HG03097 (cell line): ENCODE results near the gene HS3ST4.
"Not testable (repeated sequence)": the region's sequence is repeated elsewhere in the genome, so short reads cannot be mapped to it uniquely, and the experiment has no call there.

Source experiments
- ATAC-seq: cut with Tn5 transposase; IDR thresholded peaks from one replicate; pipeline ENCODE4 v1.9.1; 2021; ENCODE audit not compliant: unreplicated experiment, low FRiP score

Gene HS3ST4

DNA sequence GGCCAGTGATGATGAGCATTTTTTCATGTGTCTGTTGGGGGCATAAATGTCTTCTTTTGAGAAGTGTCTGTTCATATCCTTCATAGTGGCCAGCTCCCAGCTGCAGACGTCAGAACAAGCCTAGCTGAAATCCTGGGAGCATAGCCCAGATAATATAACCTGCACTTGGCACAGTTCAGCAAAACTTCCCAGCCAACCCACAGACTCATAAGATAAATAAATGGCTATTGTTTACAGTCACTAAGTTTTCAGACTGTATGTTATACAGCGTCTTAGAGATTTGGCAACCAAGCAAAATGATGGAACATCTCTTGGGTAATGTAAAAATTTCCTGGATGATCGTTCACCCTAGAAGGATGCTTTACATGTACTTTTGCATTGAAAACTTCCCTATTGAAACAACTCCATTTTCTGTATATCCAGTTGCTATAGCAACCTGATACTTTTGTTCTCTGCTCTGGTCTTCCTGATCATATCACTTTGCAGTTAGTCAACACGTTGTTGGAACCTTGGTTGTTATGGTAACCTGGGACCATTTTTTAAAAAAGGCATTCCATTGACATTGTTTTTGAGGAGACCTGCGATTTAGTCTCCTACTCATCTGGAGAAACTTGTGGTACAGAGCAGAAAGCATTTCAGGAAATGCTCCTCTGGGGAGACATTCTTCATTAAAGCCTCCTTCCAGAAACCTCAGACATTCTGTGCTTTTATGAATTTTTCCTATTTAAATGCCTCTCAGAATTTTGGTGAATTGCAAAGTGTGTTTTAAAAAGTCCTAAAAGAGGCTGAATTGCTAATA, 378.7 kb downstream of the HS3ST4 start:
- ATAC-seq = no peak

DNA sequence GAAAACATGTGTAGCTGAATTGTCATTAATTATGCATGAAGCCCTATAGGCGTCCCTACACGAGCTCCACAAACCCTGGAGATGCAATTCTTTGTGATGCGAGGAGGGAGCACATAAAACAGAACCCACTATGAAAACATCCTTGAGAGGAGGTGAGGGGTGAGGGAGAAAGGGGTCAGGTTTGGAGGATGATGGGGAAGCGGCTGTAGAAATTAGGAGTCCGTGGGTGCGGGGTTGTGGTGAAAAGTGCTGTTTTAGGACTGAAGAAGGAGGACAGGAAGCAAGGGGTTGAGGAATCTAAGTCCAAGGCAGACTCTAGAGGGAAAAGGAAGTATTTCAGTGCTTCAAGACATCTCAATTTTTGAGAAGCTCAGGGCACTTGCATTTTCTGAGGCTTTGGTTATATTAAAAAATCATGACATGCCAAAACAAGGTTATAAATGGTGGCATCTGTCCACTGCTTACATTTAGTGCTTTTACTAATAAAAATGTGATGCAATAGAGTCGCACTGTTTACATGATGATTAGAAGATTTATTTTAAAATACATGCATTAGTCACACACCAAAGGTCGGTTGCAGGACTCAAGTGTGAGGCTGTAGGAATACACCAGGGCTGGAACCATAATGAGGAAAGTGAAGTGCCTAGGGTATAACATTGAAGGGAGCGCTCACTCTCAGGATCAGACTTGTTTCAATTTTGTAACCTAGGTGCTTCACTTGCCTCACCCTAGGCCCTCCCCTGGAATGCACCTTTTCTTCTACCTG, 379.5 kb downstream of the HS3ST4 start:
- ATAC-seq = no peak

DNA sequence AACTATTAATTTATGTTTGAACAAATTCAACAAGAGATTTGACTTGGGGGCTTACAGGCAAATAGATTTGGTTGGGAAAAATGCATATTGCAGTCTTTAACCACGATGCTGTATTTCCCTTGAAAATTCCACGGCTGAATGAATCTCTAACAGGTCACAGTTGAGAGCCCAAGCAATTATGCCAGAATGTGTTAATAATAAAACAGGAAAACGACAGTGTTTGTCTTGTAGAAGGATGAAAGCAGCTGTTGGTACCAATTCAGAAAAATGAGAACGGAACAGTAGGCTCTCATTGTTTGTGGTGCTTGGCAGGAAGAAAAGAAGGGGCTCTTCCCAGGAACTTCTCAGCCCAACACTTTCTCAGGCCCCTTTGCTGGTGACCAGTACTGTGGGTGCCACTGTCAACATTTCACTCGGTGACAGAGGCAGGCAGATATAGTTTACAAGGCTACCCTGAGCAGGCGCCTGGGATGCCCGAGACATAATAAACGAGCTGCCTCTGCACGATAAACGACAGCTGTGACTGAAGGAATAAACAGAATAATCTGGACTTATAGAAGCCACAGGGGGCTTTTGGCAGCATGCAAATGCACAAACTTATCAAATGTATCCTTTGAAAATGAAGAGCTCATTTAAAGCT, 387.1 kb downstream of the HS3ST4 start:
- ATAC-seq = no peak

DNA sequence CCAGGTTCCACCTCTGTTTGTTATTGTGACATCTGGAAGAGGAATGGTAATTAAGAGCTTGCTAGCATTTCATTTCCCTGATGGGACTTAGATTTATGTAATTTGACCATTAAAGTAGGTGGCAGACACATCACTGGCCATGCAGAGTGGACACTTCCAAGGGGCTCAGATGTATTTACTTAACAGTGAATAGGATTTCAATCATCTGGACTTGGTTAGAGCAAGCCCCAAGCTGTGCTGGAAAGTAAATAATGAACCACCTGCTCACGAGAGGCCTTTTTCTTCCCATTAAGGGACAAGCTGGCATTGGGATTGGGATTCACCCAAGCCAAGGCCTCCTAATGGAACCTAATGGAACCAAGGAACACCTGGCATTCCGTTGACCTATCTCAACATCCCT, 395.3 kb downstream of the HS3ST4 start:
- ATAC-seq = no peak

DNA sequence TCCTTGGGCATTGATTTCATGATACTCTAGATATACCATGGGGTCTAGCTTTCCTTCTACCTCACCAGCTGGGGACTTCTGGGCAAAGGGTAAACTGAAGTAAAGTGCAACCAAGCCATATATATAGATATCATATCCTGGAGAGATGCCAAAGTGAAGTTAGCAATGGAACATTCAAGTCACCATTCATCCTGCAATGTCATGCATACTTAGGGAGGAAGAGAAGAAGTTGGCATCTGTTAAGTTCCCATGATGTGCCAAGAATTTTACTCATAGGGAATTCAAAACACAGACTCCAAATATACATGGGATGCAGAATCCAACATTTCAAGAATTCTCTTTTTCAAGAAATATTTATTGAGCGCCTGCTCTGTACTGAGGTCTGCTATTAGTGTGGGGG, 399.8 kb downstream of the HS3ST4 start:
- no peak for ATAC-seq

DNA sequence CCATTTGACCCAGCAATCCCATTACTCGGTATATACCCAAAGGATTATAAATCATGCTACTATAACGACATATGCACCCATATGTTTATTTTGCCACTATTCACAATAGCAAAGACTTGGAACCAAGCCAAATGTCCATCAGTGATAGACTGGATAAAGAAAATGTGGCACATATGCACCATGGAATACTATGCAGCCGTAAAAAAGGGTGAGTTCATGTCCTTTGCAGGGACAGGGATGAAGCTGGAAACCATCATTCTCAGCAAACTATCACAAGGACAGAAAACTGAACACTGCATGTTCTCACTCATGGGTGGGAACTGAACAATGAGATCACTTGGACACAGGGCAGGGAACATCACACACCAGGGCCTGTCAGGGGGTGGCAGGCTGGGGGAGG, 406.4 kb downstream of the HS3ST4 start:
- ATAC-seq = not testable (repeated sequence)

DNA sequence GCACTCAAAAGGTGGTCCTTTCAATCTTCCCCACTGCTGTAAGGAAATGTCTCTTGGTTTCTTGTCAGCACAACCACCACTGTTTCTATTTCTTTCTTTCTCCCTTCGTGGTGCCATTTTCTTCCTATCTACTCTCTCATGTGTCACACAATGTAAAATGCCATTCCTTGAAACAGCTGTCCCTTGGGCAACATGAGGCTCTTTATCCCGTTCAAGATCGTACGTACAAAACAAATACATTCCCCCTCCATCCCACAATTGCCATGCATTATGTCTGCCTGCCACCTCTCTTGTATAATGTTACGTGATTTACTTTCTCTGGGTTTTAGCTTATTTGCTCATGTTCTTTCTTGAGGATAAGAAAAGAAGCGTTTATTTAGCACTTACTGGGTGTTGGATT, 410.6 kb downstream of the HS3ST4 start:
- ATAC-seq = no peak

DNA sequence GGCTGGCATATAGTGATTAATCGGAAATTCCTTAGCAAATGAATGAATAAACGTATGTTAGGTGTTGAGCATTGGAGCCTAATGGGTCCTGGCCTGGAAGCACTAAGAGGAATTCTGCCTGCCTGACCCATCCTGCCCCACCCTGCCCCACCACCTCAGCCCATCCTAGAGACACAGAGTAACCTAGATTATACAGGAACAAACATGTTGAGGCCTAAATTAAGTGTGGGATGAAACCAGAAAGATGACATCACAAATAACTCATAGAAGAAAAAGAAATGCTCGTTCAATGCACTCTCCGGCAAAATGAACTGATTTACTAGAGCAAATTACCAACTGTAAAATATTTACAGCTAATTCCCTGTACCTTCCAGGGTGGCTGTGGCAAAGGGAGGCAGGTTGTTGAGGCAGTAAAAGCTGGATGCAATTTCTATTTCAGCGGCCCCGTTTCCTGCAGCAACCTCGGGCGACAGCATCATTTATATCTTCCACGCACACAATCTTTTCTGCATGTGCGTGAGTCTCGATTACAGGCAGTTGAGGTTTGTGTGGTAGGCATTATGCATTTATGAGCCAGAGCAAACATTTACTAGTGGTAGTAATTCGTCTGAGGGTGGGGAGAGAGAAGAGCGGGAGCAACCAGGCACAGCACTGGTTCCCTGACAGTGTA, 417.2 kb downstream of the HS3ST4 start:
- no peak for ATAC-seq

DNA sequence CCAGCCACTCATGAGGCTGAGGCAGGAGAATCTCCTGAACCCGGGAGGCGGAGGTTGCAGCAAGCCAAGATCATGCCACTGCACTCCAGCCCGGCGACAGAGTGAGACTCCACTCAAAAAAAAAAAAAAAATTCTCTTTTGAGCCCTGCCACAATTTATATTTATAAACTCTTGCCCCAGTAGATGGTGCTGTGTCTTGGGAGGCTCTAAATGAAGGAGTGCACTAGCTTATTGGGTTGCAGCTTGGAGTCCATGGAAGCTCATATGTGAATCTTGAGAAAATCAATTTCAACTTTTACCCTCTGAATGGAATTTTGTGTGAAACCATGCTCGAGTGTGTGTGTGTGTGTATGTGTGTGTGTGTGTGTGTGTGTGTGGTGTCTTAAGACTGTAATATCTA, 420.1 kb downstream of the HS3ST4 start:
- no peak for ATAC-seq

DNA sequence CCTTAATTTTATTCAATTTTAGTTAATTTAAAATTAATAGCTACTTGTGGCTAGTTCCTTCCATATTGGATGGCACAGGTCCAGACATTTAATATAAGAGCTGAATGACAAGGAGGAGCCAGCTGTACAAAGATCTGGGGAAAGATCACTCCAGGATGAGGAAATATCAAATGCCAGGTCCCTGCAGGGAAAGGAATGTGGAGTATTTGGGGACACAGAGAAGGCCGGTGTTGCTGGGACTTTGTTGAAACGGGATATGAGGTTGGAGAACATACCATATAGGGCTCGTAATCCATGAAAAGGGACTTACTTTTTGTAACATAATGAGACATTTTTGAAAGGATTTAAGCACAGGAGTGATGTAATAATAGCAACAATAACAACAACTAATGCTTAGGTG, 426.8 kb downstream of the HS3ST4 start:
- ATAC-seq = no peak

DNA sequence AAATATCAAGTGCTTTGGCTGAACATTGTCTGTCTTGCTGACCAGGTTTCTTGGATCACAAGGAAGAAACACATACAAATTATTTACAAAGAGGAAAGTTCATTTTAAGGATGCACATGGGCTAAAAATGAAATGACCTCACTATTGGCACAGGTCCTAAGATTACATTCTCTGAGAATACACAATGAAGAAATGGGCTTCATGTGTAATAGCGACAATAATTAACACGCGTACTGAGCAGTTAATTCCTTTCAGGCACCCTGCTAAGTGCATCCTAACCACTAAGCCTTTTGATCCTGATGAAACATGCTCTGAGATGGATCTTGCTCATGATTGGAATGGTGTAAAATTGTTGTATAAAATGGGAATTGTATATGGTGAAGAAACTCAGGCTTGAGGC, 429.0 kb downstream of the HS3ST4 start:
- no peak for ATAC-seq

DNA sequence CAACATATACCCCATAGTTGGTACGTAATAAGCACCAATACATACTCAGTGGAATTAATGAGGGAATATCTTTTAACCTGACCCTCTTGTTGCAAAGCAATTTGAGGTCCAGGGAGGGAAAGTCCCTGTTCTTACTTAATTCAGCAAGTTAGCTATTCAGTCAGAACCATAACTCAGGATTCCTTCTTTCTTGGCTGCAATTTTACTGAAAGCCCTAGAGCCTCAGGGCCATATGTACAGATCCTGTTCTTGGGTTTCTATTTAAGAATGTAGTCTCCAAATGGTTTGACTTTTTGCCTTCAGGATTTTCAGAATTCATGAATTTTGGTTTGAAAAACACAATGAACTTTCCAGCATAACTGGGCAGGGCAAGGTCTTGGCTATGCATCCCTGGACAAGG, 436.5 kb downstream of the HS3ST4 start:
- no peak for ATAC-seq

DNA sequence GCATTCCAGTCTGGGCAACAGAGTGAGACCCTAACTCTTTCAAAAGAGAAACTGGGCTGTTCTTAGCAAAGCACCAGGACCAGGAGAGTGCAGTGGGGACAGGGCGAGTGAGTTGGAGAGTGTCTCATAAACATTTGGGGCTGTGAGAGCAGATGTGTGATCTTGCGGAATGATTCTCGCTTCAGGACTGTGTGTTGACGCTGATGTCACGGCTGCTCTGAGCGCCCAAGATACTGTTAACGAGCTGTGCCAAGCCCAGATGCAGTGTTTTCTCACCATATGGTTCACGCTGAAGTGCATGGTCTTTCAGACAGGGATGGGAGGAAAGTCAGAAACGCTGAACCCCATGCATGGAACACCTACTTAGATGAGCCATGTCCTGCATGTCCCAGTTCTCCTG, 438.2 kb downstream of the HS3ST4 start:
- ATAC-seq = no peak

DNA sequence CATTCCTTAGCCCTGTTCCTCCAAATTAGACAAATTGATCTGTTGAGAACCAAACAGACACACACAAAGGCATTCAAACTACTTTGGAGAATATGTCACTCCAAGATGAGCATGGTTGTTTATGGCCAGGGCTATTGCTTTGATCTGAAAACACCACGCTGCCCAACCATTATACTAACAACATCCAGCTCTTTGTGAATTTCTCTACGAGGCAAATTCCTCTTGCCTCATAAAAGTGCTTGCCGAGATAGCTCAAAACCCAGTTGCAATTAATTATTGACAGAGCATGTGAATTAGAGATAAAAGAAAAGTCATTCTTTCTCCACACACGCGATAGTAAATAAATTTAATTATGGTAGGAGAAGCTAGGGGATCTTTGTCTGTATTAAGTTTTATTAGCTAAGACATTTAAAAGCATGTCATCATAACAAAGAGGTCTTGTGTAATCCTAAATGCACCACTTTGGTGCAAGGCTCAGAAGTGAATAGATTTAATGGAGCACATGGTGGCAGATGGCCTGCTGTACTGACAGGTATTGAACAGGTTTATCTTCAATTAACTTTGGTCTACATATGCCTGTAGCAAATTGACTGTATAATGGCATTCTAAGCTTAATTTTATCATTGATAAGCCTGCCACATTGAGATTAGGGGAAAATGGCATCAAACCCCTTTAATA, 441.8 kb downstream of the HS3ST4 start:
- no peak for ATAC-seq

DNA sequence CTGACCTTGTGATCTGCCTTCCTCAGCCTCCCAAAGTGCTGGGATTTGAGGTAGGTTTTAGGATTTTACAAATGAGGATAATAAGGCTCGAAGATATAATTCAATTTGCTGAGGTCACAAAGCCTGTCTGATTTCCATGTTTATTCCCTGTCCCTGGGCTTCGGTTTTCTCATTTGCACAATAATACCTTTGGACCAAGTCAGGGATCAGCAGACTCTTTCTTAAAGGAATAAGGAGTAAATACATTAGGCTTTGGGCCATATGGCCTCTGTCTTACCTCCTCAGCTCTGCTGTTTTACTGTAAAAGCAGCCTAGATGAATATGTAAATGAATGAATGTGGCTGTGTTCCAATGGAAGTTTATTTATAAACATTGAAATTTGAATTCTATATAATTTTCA, 442.8 kb downstream of the HS3ST4 start:
- ATAC-seq = no peak

DNA sequence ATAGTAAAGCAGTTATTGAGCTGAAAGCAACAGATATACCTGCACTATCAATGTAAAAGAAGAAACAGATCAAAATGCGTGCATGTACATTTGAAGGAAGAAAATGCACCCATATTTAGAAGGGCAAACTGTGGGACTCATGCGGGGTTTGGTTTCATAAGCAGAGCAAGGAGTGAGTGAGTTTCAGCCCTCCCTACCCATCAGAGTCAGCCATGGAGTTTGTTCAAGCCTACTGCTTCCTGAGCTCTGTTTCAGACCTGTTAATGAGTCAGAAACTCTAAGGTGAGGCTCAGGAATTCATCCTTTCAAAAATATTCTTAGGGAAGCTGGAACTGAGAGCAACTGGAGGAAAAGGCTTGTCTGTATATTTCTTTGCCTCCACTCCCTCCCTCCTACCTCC, 446.2 kb downstream of the HS3ST4 start:
- ATAC-seq = no peak

DNA sequence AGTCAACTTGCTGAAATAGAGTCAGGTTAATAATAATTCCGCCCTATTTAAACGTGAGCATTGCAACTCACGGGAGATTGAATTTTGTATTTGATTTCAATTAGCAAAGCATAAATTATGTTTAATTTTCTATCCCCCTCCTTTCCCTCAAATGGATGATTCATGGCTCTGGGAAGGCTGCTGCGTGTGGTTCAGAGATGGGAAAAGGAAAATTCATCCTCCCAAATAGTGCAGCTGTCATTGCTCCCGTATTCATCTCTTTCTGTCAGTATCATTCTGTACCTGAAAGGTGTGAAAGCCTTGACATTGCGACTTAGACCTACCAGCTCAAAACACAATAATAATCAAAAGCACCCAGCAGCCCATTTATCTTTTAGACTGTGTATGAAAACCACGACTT, 447.3 kb downstream of the HS3ST4 start:
- ATAC-seq = no peak

DNA sequence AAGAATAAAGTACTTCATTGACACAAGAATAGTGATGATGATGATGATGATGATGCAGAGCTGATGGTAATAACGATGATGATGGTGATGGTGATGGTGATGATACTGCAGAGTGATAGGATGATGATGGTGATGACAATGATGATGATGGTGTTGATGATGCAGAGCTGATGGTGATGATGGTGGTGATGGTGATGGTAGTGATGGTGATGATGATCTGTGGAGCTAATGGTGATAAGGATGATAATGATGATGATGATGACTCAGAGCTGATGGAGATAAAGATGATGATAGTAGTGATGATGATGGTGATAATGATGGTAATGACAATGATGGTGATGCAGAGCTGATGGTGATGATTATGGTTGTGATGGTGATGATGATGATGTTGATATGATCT, 448.1 kb downstream of the HS3ST4 start:
- no peak for ATAC-seq

DNA sequence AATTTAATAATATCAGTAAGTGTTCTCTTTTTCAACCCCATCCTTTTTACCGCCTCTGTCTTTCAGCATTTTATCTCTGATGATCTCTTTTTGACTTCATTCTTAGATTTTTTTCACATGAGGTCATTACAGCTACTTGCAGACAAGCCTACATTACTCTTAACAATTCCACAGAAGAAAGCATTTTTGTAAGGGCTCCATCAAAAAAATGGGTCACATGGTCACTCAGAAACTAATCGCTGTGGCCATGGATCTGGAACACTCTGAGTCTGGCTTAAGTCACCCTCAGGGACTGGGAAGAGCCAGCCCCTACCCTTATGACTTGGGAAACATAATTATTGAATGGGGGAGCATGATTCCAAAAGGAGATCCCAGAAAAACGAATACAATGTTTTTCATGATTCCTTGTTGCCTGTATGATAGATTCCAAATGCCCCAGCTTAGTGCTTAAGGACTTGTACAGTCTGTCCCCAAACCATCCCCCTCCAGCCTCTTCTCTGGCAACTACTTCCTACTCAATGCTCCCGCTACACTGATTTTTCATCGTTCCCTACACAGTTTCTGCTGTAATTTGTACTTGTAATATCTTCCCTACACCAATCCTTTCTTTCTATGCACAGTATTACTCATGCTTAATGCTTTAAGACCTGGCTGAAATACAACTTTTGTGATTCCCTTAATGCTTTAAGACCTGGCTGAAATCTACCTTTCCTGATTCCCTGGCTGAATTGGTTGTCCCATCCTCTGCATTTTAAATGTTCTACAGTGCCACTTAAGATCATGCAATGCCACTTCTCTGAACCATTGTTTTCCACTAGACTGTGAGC, 457.8 kb downstream of the HS3ST4 start:
- no peak for ATAC-seq

DNA sequence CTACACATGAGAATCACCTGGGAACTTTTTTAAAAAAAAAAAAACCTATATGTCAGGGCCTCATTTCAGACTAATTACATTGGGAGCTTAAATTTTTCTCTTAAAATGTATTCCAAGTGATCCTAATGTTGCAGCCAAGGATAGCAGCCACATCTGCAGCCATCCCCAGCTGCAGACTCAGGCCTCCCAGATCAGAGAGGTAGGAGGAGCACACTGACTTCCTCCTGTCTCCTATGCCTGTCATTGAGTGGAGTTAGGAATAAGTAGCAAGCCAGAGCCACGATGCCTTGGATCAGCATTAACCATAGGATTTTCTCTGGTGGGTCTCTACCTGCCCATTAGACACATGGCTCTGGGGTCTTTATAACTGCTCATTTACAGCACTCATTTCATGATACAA, 463.5 kb downstream of the HS3ST4 start:
- no peak for ATAC-seq
